Loucy (cell line): ENCODE results near the gene RPS6KA5.

ENCODE experiments used
- H2AFZ ChIP-seq: fragments of 200-600 bp; sonication (generic); 2 replicates; pipeline ENCODE4 v1.6.0; 2016; ENCODE audit warnings: antibody characterized with exemption, mild to moderate bottlenecking, low read length, moderate library complexity
- H3F3A ChIP-seq: fragments of 200-600 bp; 2 replicates; pipeline ENCODE4 v1.6.0; 2016; ENCODE audit warnings: antibody characterized with exemption, low read depth, mild to moderate bottlenecking
- H3K27me3 ChIP-seq: fragments of 200-600 bp; sonication (generic); 2 replicates; pipeline ENCODE4 v1.6.1; 2014; ENCODE audit warnings: low read length, mild to moderate bottlenecking; ENCODE audit not compliant: insufficient read depth, poor library complexity, severe bottlenecking
- H3K36me3 ChIP-seq: fragments of 200-600 bp; sonication (generic); 2 replicates; pipeline ENCODE4 v1.6.1; 2016; ENCODE audit warnings: low read length; ENCODE audit not compliant: insufficient read depth
- H3K4me1 ChIP-seq: fragments of 200-600 bp; sonication (generic); 2 replicates; pipeline ENCODE4 v1.5.1; 2014; ENCODE audit warnings: low read length, mild to moderate bottlenecking; ENCODE audit not compliant: insufficient read depth, poor library complexity, severe bottlenecking
- H3K4me2 ChIP-seq: fragments of 200-600 bp; sonication (generic); 2 replicates; pipeline ENCODE4 v1.6.0; 2014; ENCODE audit warnings: antibody characterized with exemption, low read length, low read depth, mild to moderate bottlenecking; ENCODE audit not compliant: poor library complexity, severe bottlenecking
- H3K4me3 ChIP-seq: fragments of 200-600 bp; sonication (generic); 2 replicates; pipeline ENCODE4 v1.5.1; 2014; ENCODE audit warnings: low read length, mild to moderate bottlenecking, mixed read lengths; ENCODE audit not compliant: poor library complexity, severe bottlenecking
- H3K79me2 ChIP-seq: fragments of 200-600 bp; sonication (generic); 2 replicates; pipeline ENCODE4 v1.6.1; 2014; ENCODE audit warnings: low read length; ENCODE audit not compliant: insufficient read depth
- H3K9ac ChIP-seq: fragments of 200-600 bp; sonication (generic); 2 replicates; pipeline ENCODE4 v1.6.0; 2014; ENCODE audit warnings: mild to moderate bottlenecking, low read depth, low read length, moderate library complexity; ENCODE audit not compliant: poor library complexity, severe bottlenecking
- H3K9me2 ChIP-seq: fragments of 200-600 bp; sonication (generic); replicated peaks from 2 replicates; pipeline ENCODE4 v1.6.1; 2016; ENCODE audit warnings: low read depth, low read length, mixed read lengths
- H3K9me3 ChIP-seq: fragments of 200-600 bp; sonication (generic); 2 replicates; pipeline ENCODE4 v1.6.1; 2014; ENCODE audit warnings: mild to moderate bottlenecking, antibody characterized with exemption, low read length, low read depth; ENCODE audit not compliant: insufficient read depth
- H4K20me1 ChIP-seq: fragments of 200-600 bp; sonication (generic); 2 replicates; pipeline ENCODE4 v1.6.0; 2014; ENCODE audit warnings: antibody characterized with exemption, low read length, mild to moderate bottlenecking; ENCODE audit not compliant: insufficient read depth, poor library complexity, severe bottlenecking
- EZH2phosphoT487 ChIP-seq: fragments of 200-600 bp; IDR thresholded peaks from 2 replicates; pipeline ENCODE4 v1.6.1; 2018; ENCODE audit warnings: antibody characterized with exemption, mild to moderate bottlenecking, moderate library complexity, borderline replicate concordance
- TF ChIP-seq, protein P1 (sequence below): fragments of 200-600 bp; sonication (generic); conservative IDR thresholded peaks from 2 replicates; pipeline ENCODE4 v1.5.1; 2014; ENCODE audit warnings: mild to moderate bottlenecking, antibody characterized with exemption, low read length

Gene RPS6KA5

DNA sequence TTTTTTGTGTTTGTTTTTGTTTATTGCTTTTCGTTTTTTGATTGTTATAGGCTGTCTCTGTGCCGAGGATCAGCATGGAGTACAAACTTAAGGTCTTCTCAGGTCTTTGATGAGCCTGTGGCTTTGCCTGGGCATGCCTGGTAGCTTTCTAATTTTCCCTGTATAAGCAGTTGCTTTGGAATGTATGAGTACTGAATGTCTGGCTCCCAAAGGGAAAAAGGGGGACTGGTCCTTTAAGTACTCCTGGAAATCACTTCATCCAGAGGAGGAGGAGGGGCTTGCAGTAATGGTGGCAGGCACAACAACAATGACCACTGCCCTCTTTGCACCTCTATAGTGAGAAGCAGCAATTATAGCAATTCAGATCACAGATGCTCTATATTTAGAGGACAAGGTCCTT, 176.7 kb downstream of the RPS6KA5 start:
- no peaks in the 10 kb centered on the region for H3K79me2 ChIP-seq
- H3F3A ChIP-seq: no peaks in the 10 kb centered on the region
- H3K4me3 ChIP-seq: no peak overlapping the region
- H2AFZ ChIP-seq: no peak overlapping the region
- peaks cover 28% of the 10 kb centered on the region; the same call in 1 of the 2 replicates for H3K36me3 ChIP-seq
- no peaks in the 10 kb centered on the region; the same call in 1 of the 2 replicates for H3K9me3 ChIP-seq
- no peaks in the 10 kb centered on the region for H3K9me2 ChIP-seq
- no peaks in the 10 kb centered on the region for H3K27me3 ChIP-seq
- H3K4me1 ChIP-seq: no peaks in the 10 kb centered on the region
- no peaks in the 10 kb centered on the region for H4K20me1 ChIP-seq
- no peak overlapping the region for H3K9ac ChIP-seq
- no peak overlapping the region for H3K4me2 ChIP-seq
- TF ChIP-seq EZH2phosphoT487: no peak
- TF ChIP-seq, protein P1, sequence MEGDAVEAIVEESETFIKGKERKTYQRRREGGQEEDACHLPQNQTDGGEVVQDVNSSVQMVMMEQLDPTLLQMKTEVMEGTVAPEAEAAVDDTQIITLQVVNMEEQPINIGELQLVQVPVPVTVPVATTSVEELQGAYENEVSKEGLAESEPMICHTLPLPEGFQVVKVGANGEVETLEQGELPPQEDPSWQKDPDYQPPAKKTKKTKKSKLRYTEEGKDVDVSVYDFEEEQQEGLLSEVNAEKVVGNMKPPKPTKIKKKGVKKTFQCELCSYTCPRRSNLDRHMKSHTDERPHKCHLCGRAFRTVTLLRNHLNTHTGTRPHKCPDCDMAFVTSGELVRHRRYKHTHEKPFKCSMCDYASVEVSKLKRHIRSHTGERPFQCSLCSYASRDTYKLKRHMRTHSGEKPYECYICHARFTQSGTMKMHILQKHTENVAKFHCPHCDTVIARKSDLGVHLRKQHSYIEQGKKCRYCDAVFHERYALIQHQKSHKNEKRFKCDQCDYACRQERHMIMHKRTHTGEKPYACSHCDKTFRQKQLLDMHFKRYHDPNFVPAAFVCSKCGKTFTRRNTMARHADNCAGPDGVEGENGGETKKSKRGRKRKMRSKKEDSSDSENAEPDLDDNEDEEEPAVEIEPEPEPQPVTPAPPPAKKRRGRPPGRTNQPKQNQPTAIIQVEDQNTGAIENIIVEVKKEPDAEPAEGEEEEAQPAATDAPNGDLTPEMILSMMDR: no peak

DNA sequence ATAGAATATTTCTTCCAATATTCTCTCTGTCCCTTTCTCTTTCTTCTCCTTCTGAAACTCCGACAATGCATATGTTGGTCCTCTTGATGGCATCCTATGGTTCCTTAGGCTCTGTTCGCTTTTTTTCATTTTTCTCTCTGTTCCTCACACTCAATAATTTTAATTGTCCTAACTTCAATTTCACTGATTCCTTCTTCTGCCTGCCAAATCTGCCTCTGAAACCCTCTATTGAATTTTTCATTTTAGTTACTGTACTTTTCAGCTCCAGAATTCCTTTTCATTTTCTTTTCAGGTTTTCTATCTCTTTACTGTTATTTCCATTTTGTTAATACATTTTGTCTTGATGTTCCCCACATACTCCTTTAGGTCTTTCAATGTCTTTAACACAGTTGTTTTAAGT, 177.2 kb downstream of the RPS6KA5 start:
- Histone ChIP-seq H2AFZ (no peak overlapping the region), H3K36me3 (peaks cover 28% of the 10 kb centered on the region; the same call in 1 of the 2 replicates), H3K9me2 (no peaks in the 10 kb centered on the region), H3K4me1 (no peaks in the 10 kb centered on the region), H3K4me2 (no peak overlapping the region), H3K4me3 (no peak overlapping the region), H4K20me1 (no peaks in the 10 kb centered on the region), H3K79me2 (no peaks in the 10 kb centered on the region), H3K9ac (no peak overlapping the region), H3K9me3 (no peaks in the 10 kb centered on the region; the same call in 1 of the 2 replicates), H3K27me3 (no peaks in the 10 kb centered on the region), H3F3A (no peaks in the 10 kb centered on the region)
- no peak for TF ChIP-seq EZH2phosphoT487
- TF ChIP-seq, protein P1: no peak

DNA sequence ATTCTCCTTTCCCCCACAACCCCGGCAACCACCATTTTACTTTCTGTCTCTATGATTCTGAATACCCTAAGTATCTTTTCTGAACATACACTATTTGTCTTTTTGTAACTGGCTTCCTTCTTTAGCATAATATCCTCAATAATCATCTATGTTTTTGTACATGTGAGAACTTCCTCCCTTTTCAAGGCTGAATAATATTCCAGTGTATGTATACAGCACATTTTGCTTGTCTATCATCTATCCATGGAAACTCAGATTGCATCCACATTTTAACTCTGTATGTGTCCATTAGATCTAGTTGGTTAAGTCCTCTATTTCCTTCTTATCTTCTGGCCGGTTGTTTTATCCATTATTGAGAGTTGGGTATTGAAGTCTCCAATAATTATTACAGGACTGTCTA, 180.2 kb downstream of the RPS6KA5 start:
- Histone ChIP-seq H3K4me1 (no peaks in the 10 kb centered on the region), H2AFZ (no peak overlapping the region), H3K4me2 (no peak overlapping the region), H3K9ac (no peak overlapping the region), H4K20me1 (no peaks in the 10 kb centered on the region), H3K79me2 (no peaks in the 10 kb centered on the region), H3K4me3 (no peak overlapping the region), H3K27me3 (no peaks in the 10 kb centered on the region), H3F3A (no peaks in the 10 kb centered on the region), H3K9me2 (no peaks in the 10 kb centered on the region), H3K9me3 (no peaks in the 10 kb centered on the region; the same call in 1 of the 2 replicates), H3K36me3 (peaks cover 33% of the 10 kb centered on the region; the same call in 1 of the 2 replicates)
- TF ChIP-seq EZH2phosphoT487: no peak
- TF ChIP-seq, protein P1: no peak
